HepG2 (cell line): ENCODE data around the gene TMEM61. TPM values are rescaled to one million over a fixed set of nuclear protein-coding genes. Genes with fewer than 3 reads are reported as not detected.

Source experiments
- ATAC-seq: fragments of 200-7000 bp; cut with Tn5 transposase; 3 replicates; pipeline ENCODE4 v1.9.1; 2020; ENCODE audit warnings: mild to moderate bottlenecking, moderate library complexity
- BruUV-seq: library from RNA; stranded (reverse); fragments of 400-500 nt; replicated peaks from 2 replicates; lab custom pipeline; 2021; lab: Mats Ljungman, UMichigan
- CTCF ChIA-PET: fragments of 300-600 bp; formaldehyde crosslinking; extraction: SDS; loops from one replicate; lab custom pipeline; 2021; ENCODE audit warnings: low total read pairs, inconsistent platforms, low intra/inter-chr PET ratio; lab: Yijun Ruan, JAX
- POLR2A ChIA-PET: fragments of 350-600 bp; sonication (Branson Sonifier 250); formaldehyde crosslinking; loops from one replicate; lab custom pipeline; 2020; ENCODE audit warnings: antibody characterized with exemption, inconsistent platforms; lab: Yijun Ruan, JAX
- DNase-seq: peaks from one replicate; pipeline ENCODE4 v3.0.0-alpha.2; 2015; ENCODE audit warnings: low spot score
- FAIRE-seq: peaks from 3 replicates; lab custom pipeline; 2011; peaks lifted over from hg19 to GRCh38; lab: Jason Lieb, UNC
- H2AFZ ChIP-seq: one replicate; pipeline ENCODE4 v1.6.1; 2011; ENCODE audit warnings: low read length, inconsistent platforms
- H3K27ac ChIP-seq: fragments of 300-600 bp; 3 replicates; pipeline ENCODE4 v1.8.0; 2011; ENCODE audit warnings: mixed run types, mild to moderate bottlenecking, mixed read lengths, low read length, inconsistent platforms; ENCODE audit not compliant: insufficient read depth; ENCODE audit errors: extremely low read length
- H3K27me3 ChIP-seq, 2 experiments: fragments of 200-600 bp in 1 of 2; 2 replicates in 1 of 2; 3 replicates in 1 of 2; pipeline versions ENCODE4 v1.6.0 to v1.8.0; 2011; ENCODE audit warnings: low read length in 2 of 2, mild to moderate bottlenecking in 2 of 2, moderate library complexity in 2 of 2, inconsistent platforms in 1 of 2; ENCODE audit not compliant: insufficient read depth in 2 of 2, control insufficient read depth in 1 of 2
- H3K36me3 ChIP-seq, 2 experiments: fragments of 200-600 bp in 1 of 2; replicated peaks in 1 of 2; 2 replicates in 1 of 2; 3 replicates in 1 of 2; pipeline versions ENCODE4 v1.5.1 to v1.8.0; 2011; ENCODE audit warnings: low read length in 2 of 2, inconsistent platforms in 1 of 2; ENCODE audit not compliant: insufficient read depth in 2 of 2, control insufficient read depth in 1 of 2
- H3K4me1 ChIP-seq: 2 replicates; pipeline ENCODE4 v1.5.1; 2012; ENCODE audit warnings: low read length, inconsistent platforms; ENCODE audit not compliant: insufficient read depth
- H3K4me2 ChIP-seq: 2 replicates; pipeline ENCODE4 v1.6.0; 2011; ENCODE audit warnings: low read depth, low read length, inconsistent platforms
- H3K4me3 ChIP-seq, 3 experiments: fragments of 200-600 bp in 1 of 3; sonication (generic), shearing (Covaris generic) in 1 of 3; replicated peaks in 1 of 3; 2 replicates each; pipeline ENCODE4 v1.5.1; 2011 to 2016; ENCODE audit warnings: low read length in 3 of 3, inconsistent platforms in 2 of 3, low read depth in 2 of 3, mild to moderate bottlenecking in 2 of 3, control low read depth in 1 of 3, mixed read lengths in 1 of 3; ENCODE audit not compliant: insufficient read depth in 1 of 3
- H3K79me2 ChIP-seq: one replicate; pipeline ENCODE4 v1.6.1; 2011; ENCODE audit warnings: low read length, inconsistent platforms; ENCODE audit not compliant: insufficient read depth
- H3K9ac ChIP-seq: 2 replicates; pipeline ENCODE4 v1.6.0; 2011; ENCODE audit warnings: mild to moderate bottlenecking, low read depth, low read length, inconsistent platforms; ENCODE audit not compliant: insufficient read depth
- H3K9me3 ChIP-seq: 2 replicates; pipeline ENCODE4 v1.5.1; 2012; ENCODE audit warnings: mild to moderate bottlenecking, low read length
- H4K20me1 ChIP-seq: 2 replicates; pipeline ENCODE4 v1.6.0; 2011; ENCODE audit warnings: inconsistent platforms, mild to moderate bottlenecking, low read length, moderate library complexity; ENCODE audit not compliant: insufficient read depth
- ERF ChIP-seq: IDR thresholded peaks from 2 replicates; pipeline ENCODE4 v1.6.1; 2018; ENCODE audit warnings: missing biosample characterization, missing genetic modification reagents
- IRF2 ChIP-seq: IDR thresholded peaks from 2 replicates; pipeline ENCODE4 v1.6.1; 2018; ENCODE audit warnings: missing genetic modification reagents, missing compliant biosample characterization
- KLF9 ChIP-seq: IDR thresholded peaks from 2 replicates; pipeline ENCODE4 v1.6.1; 2016; ENCODE audit warnings: low read depth
- MYC ChIP-seq: sonication (generic); formaldehyde crosslinking; IDR thresholded peaks from 2 replicates; pipeline ENCODE4 v1.9.0; 2021; ENCODE audit warnings: missing genetic modification reagents, borderline replicate concordance
- UBTF ChIP-seq: sonication (generic); formaldehyde crosslinking; IDR thresholded peaks from 2 replicates; pipeline ENCODE4 v1.4.0; 2020; ENCODE audit warnings: mild to moderate bottlenecking, missing genetic modification reagents
- ZBTB7A ChIP-seq: sonication (generic); formaldehyde crosslinking; IDR thresholded peaks from 2 replicates; pipeline ENCODE4 v1.8.0; 2022; ENCODE audit warnings: mild to moderate bottlenecking, missing genetic modification reagents
- ZNF253 ChIP-seq: sonication (generic); formaldehyde crosslinking; IDR thresholded peaks from 2 replicates; pipeline ENCODE4 v1.8.0; 2022; ENCODE audit warnings: mild to moderate bottlenecking, missing genetic modification reagents, borderline replicate concordance
- WGBS: methylation state at CpG from one replicate; pipeline ENCODE4 v1.1.6; 2017; ENCODE audit warnings: low lambda C conversion rate; 5-methylcytosine and 5-hydroxymethylcytosine counted together
- in situ Hi-C: cut with HindIII; loops from 2 replicates; pipeline ENCODE4 v1.10.0; 2017; ENCODE audit warnings: low pct_unique_long_range_greater_than_20kb; ENCODE audit not compliant: extremely low pct_ligation_motif_present
- intact Hi-C: fragments of 100-400 bp; cut with micrococcal nuclease; formaldehyde crosslinking; loops from one replicate; pipeline ENCODE4 v1.10.0; 2022; ENCODE audit not compliant: unreplicated experiment
- polyA plus RNA-seq, 8 experiments: library from polyadenylated mRNA; depleted of rRNA in 3 of 8; stranded (reverse) in 7 of 8; unstranded in 1 of 8; fragments of >200 nt; fragmentation: Illumina TruSeq in 4 of 8; extraction: Trizol in 4 of 8; gene quantifications; 2 replicates each; pipeline versions ENCODE4 v1.2.1 to v1.2.3, GENCODE V29; 2011 to 2016; ENCODE audit warnings: low read depth in 4 of 8, missing spikeins in 1 of 8, mixed read lengths in 1 of 8; ENCODE audit not compliant: insufficient read depth in 1 of 8
- total RNA-seq, 5 experiments: library from RNA; depleted of rRNA; stranded (reverse); fragments of >200 nt; fragmentation: Illumina TruSeq; extraction: Trizol; gene quantifications; 2 replicates each; pipeline ENCODE4 v1.2.3, GENCODE V29; 2016; ENCODE audit warnings: low read depth in 1 of 5
- TF ChIP-seq, protein P1 (sequence below): sonication (generic); formaldehyde crosslinking; IDR thresholded peaks from 2 replicates; pipeline ENCODE4 v1.5.1; 2020; ENCODE audit warnings: missing genetic modification reagents, mild to moderate bottlenecking, borderline replicate concordance

Gene TMEM61
- total and polyA plus RNA-seq, 2 of the 13 experiments (the other 11 are each of a cell fraction or from before 2014, with no cell fraction given), result not detected

- no peak overlapping the region for H3K27ac ChIP-seq
- no peak overlapping the region for H2AFZ ChIP-seq
- no peaks in the 10 kb centered on the region for H4K20me1 ChIP-seq
- in situ Hi-C loops, result no loop called here
- H3K4me3 ChIP-seq, result no peak overlapping the region
- H3K79me2 ChIP-seq, result no peaks in the 10 kb centered on the region
- POLR2A ChIA-PET, result interaction anchor here (1.7 kb wide), 1 partner anchor 62 kb away, joined by 3 read pairs; no protein-coding TSS in a partner anchor
- no peaks in the 10 kb centered on the region for H3K36me3 ChIP-seq
- no peak for DNase-seq
- no peaks in the 10 kb centered on the region for H3K27me3 ChIP-seq
- no peak overlapping the region for H3K4me2 ChIP-seq
- FAIRE-seq, result no peak
- intact Hi-C loops, result no loop called here
- no peak overlapping the region for H3K9ac ChIP-seq
- CTCF ChIA-PET, result no interaction called here
- H3K4me1 ChIP-seq, result peaks cover 43% of the 10 kb centered on the region
- WGBS, result 50% methylated on average over 1 of the region's 1 CpG
- BruUV-seq, result no TSS peak
- H3K9me3 ChIP-seq, result no peaks in the 10 kb centered on the region
- ATAC-seq, result no peak
- no peak for TF ChIP-seq UBTF (CRISPR knock-in tag)
- TF ChIP-seq IRF2 (CRISPR knock-in tag), result no peak
- no peak for TF ChIP-seq ERF (CRISPR knock-in tag)
- no peak for TF ChIP-seq ZBTB7A
- TF ChIP-seq ZNF253 (CRISPR knock-in tag), result no peak
- no peak for TF ChIP-seq MYC (CRISPR knock-in tag)
- no peak for TF ChIP-seq KLF9
- TF ChIP-seq, protein P1, sequence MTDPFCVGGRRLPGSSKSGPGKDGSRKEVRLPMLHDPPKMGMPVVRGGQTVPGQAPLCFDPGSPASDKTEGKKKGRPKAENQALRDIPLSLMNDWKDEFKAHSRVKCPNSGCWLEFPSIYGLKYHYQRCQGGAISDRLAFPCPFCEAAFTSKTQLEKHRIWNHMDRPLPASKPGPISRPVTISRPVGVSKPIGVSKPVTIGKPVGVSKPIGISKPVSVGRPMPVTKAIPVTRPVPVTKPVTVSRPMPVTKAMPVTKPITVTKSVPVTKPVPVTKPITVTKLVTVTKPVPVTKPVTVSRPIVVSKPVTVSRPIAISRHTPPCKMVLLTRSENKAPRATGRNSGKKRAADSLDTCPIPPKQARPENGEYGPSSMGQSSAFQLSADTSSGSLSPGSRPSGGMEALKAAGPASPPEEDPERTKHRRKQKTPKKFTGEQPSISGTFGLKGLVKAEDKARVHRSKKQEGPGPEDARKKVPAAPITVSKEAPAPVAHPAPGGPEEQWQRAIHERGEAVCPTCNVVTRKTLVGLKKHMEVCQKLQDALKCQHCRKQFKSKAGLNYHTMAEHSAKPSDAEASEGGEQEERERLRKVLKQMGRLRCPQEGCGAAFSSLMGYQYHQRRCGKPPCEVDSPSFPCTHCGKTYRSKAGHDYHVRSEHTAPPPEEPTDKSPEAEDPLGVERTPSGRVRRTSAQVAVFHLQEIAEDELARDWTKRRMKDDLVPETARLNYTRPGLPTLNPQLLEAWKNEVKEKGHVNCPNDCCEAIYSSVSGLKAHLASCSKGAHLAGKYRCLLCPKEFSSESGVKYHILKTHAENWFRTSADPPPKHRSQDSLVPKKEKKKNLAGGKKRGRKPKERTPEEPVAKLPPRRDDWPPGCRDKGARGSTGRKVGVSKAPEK (CRISPR knock-in tag), result no peak
Measured at GRCh38 chr1:54931275-54931840, 49.1 kb upstream of the TMEM61 start.
